HK-2 (cell line): Measurements from ENCODE around the gene ROBO1.
A peak's percentile ranks its signal among the peaks of the same experiment; 100 is the strongest.

Source experiments
- DNase-seq: peaks from one replicate; pipeline ENCODE4 v3.0.0-alpha.2; 2018; ENCODE audit not compliant: unreplicated experiment

The ROBO1 gene

DNA sequence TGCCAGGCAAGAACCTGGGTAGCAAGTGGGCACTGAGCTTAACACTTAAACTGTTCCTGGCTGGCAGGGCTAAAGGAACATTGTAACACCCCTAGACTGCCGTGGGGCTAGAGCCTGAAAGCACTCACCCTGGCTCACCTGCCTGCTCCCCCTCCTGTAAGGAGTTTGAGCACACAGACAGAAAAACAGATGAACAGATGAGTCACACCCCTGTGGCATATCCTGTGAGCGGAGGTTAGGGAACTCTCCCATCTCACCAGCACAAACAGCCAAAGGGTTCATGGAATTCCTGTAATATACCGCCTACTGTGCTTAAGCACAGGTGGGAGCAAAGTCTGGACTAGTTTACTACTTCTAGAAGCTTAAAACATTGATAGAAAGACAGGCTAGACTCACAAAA, 300.1 kb downstream of the ROBO1 start:
- DNase-seq, result peak; percentile 15

DNA sequence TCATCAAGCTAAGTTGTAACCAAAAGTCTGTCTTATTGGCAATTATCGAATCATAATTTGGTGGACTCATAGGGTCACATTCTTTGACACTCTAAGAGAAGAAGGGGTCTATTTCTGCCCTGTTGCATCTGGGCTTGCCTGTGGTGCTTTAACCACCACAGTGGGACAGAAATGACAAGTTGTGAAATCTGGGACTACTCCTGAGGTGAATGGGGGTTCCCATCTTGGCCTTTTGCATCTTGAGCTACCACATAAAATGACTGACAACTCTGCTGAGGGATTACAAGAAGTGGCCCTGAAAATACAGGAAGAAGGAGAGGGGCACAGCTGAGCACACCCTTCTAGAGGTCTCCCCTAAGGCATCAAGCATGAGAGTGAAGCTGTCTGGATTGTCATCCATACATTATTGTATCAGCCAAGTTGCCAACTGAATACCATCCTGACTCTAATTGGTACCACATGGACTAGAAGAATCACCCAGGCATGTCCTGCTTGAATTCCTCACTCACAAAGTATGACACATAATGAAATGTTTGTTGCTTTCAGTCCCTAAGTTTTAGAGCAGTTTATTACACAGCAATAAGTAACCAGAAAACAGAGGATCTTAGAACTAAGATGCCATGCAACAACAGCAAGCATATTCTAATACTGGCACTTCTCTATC, 306.5 kb downstream of the ROBO1 start:
- no peak for DNase-seq

DNA sequence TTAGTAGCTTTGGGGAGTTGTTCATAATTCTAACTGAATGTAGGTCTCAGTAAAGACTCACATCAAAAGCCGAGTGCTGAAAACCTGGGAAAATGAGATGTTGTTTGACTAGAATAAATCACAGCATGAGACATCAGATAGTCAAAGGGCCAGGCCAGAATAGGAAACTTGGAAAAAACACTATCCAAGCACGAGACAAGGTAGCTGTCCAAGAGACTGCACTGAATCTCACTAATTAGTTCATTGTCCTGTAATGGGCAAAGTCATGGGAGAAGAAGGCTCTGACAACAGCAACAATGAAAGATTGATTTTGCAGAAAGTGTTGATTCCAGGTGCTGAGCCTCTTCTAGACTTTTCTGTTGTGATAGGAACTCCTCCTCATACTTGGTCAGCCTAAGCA, 314.2 kb downstream of the ROBO1 start:
- no peak for DNase-seq

DNA sequence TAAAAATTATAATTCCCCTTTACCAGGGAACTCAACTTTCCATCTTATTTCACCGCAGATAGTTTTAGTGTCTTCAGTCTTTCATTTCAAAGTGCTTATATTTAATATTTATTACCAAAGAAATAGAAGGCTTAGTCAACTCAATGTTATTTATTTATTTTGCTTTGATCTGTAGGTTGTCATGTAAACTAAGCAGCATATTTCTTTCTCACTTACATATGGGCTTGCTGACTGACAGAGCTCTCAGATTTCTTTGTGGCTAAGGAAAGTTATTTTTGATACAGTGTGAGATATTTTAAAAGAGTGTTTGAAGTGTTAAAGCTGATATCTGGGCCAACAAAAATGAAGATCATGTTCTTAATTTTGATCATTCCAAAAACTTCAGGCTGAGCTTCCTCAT, 331.4 kb downstream of the ROBO1 start:
- no peak for DNase-seq

DNA sequence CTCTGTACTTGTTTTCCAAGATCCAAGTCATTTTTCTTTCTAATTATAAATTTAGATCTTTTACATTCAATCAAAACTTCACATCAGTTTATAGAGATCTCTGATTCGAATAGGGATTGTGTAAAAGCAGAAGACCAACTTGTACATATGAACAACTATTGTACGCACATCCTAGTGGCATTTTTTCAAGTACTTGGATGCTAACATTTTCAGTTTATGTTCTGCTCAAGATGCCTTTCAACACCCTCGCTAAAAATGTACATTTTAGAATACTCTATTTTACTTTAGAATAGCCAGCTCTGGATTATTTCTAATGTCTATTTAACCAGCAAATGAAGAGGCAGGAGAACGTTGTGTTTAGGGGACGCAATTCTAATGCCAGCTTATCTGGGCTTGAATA, 340.7 kb downstream of the ROBO1 start:
- no peak for DNase-seq

DNA sequence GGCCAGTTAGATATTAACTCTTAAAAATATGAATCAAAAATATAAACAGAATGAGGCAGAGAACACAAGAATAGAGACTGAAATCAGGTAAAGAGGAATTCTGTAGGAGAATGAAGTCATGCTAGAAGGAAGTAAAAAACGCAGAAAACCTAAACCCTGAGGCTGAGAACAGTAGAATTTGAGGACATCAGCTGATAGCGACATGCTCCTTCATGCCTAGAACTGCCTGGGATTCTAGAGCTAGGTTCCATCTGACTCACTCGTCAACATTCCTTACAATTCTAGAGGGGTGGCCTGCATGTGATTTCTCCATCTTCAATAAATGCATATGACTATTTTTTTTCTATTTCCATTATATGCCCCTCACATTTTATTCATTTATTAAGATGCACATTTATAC, 343.0 kb downstream of the ROBO1 start:
- no peak for DNase-seq

DNA sequence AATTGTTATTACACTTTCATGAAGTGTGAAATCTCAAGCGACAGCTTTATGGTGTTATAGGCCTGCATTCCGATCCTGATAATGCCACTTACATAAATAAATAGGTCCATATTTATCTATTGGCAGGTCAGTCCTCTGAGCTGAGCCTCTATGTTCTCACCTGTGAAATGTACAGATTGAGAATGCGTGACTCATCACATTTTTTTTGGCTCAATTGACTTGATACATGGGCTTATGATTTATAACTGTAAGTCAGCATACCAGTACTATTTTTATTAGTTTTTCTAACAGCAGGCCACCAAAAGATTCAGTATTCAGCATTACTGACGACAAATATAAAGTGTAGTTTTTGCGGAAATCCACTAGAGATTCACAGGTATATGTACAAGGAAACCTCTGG, 344.4 kb downstream of the ROBO1 start:
- no peak for DNase-seq

DNA sequence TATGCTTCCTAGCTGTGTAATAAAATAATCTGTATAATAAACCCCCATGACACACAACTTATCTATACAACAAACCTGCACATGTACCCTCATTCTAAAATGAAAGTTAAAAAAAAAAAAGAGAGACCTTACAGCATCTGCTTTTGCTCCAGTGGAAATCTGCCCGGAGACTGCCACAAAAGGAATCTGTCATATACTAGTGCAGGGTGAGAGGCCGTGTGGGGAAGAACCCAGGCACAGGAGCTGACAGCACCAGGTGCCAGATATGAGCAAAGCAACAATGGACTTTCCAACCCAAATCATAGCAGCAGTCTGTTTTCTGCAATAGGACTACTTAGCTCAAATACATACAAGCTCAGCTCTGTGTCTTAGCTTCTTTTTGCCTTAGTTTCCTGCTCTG, 346.5 kb downstream of the ROBO1 start:
- DNase-seq, result no peak

DNA sequence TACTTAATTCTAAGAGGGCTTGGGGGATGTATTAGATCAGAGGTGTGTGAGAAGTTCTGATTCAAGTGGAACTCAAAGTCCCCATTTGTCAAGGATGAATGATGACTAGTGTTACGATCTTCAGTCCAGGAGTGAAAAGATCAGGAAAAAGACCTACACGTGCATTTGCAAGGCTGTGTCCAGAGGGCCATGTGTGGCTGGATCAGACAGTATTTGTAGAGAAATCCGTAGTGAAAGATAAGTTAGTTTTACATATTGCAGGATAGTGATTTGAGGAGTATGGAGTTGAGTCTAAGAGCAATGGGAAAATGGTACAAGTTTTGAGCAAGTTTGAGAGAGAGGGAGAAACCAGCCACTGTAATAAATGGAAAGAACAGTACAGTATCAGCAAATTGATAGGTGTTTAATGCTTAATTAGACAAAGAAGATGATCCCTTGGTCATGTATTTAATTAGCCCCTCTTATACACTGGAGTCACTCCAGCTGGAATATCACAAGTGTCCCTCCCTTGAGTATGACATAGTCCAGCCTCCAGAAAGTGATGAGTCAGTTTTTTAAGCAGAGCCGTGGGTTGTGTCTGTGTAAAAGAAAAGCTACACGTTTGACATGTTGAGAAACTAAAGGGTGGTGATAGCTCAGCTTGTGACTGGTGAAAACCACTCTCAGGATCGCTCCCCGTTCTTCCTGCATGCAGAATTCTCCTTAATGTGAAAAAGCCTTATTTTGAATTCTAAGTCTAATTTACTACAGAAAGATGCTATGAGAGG, 348.8 kb downstream of the ROBO1 start:
- DNase-seq, result no peak

DNA sequence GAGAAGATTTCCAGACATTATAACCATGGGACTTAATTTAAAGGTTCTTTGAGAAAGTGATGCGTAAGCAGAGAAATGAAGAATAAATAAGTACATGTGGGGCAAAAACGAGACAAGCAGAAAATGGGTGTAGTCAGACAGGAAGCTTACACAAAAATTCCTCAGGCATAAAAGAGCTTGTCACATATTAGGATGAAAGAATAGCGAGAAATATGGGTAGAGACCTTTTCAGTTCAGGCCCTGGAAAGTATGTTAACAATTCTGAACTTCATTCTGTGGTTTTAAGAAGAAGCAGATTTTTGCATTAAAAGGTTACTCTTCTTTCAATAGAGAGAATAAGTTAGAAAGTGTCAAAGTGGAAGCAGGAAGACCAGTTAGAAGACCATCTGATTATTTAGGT, 352.4 kb downstream of the ROBO1 start:
- no peak for DNase-seq

DNA sequence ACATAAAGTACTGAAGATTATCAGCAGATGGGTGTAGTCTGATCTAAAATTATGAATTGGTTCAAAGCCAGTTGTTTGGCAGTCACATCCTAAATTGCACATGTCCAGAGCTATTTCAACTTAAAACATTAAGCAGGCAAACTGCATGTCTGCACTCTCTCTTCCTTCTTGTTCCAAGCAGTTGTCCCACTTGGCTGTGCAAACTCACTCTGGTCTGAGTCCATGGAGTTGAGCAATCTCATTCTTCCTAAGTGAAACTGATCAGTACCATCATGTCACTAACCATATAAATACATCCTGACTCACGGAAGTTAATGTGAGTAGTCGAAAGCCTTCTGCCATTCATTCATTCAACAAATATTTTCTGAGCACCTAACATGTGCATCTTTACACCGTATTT, 353.0 kb downstream of the ROBO1 start:
- DNase-seq, result no peak

DNA sequence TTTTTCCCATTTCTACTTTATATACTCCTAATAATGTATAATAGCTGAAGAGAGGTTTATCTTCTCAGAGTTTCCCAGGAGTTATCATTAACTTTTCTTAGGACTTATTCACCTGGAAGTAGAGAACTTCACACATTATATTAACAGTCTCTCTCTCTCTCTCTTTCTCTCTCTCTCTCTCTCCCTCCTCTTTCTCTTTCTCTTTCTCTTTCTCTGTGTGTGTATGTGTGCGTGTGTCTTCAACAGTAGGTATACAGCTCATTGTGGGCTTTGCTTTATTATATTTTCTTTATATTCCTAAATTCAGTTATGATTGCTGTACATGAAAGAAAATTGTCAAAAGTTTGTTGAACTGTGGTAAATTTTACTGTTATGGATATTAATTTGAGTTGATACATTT, 353.8 kb downstream of the ROBO1 start:
- no peak for DNase-seq

DNA sequence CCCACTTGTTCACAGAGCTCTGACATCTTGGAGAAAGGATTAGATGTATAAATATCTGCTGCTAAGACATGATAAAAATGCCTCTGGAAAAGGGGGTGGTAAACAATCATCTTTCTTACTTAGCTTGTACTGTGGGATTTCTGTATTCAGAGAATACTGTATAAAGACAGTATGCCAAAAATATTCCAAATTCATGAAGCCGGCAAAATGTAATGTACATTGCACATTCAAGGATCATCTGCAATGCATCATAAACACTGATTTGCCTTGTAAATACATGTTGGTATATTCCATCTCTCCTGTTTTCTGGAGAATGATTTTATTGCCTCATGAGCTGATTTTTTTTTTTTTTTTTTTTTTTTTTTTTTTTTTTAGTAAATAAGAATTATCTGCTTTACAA, 355.3 kb downstream of the ROBO1 start:
- no peak for DNase-seq

DNA sequence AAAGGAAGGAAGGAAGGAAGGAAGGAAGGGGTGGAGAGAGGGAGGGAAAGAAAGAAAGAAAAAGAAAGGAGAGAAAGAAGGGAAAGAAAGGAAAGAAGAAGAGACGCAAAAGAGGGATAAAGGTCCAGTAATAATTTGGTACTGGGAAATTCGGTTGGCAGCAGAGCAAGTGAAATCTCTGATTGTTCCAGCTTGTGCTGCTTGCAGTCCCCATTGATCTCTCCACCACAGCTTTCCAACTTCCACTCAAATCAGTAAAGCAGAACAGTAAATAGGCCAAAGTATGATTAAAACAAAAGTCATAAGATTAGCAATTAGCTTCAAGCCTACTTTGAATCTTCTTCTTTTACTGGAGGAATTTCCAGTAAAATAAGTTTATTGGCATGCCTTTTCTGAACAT, 357.2 kb downstream of the ROBO1 start:
- no peak for DNase-seq

DNA sequence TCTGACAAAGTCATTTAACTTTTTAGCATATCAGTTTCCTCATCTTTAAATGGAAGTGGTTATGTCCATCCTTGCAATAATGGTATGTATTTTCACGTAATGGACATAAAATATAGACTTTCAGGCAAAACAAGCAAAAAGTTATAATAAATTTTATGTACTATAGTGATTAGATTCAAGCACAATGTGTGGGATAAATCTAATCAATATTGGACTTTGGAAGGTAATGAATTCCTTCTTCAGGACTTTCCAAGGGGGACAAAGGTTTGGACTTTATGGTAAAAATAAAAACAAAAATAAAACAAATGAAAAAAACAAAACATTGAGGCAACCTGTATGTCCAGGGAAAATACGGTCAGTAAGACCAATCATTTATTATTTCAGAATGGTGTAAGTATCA, 357.7 kb downstream of the ROBO1 start:
- no peak for DNase-seq

DNA sequence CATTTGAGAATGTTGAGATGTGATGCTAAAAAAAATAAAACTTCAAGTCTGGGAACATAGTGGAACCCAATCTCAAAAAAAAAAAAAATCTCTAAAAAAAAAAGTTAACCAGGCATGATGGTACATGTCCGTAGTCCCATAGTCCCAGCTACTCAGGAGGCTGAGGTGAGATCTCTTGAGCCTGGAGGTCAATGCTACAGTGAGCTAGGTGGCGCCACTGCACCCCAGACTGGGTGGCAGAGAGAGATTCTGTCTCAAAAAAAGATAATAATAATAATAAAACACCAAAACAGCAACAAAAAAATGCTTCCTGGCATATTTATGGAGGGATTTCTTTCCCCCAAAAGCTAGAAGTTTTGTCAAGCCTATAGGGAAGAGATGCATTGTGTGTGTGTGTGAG, 361.6 kb downstream of the ROBO1 start:
- DNase-seq, result no peak

DNA sequence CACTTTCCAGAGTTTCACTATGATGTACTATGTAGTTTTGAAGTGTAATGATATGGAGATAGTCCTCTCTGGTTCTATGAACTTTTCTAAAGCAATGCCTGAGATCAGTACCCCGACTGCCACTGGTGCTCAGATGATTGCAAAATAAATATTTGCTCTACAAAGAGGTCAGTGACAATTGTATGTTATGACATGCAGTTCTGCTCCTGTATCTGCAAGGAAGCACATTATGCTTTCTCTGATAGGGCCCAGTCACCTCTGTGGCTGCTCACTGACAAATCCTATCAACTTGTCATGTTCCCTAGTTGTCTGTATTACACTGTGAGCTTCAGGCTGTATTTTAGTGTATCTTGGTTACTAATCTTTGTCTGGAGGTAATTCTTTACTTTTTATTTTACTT, 362.6 kb downstream of the ROBO1 start:
- DNase-seq, result no peak

DNA sequence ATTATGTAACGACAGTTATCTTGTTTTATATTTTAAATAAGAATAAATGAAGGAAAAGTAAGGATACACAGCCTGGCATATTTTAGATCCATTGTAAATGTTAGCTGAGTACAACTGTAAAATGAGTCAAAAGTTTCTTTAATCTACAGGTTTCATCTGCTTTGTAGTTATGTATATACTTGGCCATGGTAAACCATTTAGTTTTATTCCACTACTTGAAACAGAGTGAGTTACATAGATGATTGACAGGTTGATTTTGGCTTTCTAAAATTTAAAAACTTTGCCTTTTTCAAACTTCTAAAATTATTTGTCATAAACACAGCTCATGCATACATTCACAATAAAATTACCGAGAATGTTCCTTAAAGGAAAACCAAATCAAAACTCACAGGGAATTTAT, 371.2 kb downstream of the ROBO1 start:
- no peak for DNase-seq

DNA sequence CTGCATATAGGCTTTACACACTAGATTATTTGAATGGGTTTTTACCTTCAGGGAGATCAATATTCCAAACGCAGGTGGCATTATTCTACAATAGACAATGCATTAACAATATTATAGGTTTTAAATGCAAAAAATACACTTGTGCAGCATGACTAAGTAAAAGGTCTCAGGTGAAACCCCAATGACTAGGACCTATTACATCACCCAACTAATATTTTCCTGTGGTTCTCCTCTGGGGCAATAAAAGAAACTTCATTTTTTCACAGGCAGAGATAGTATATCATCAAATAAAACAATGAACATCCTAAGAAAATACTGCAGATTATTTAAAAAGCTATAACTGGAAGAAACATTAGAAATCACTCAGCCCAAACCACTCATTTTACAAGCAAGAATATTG, 375.3 kb downstream of the ROBO1 start:
- no peak for DNase-seq

DNA sequence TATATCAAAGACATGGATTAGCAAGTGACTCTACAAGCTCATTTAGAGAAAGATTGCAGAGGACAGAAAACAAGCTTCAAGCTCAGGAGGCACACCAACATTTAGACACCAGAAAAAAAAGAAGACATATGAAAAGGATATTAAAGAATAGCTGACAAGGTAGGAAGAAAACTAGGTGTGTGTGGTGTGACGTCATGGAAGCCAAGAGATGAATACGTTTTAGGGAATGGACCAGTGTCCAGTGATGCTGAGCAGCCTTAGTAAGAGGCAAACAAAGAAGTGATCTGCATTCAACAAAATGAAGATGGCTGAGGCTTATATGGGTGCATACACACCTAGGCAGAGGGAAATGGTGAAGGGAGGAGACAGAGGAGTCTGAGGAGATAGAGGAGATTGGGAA, 377.4 kb downstream of the ROBO1 start:
- DNase-seq, result no peak

DNA sequence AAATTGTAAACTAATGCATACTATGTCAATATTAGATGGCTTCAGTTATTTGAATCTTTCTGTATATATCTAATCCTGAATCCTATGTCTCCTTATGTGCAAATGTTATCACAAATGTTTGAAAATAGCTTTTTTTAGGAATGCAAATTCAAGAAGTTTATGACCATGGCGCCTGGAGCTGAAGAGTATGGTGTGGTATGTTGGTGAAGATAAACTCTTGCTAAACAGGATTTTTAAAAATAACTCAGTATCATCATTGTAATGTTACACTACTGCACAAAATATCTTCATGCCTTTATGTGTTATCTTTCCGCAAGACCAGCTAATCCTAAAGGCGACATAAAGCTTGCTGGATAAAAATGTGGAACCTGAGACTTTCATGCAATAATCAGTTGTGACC, 382.6 kb downstream of the ROBO1 start:
- DNase-seq, result no peak

DNA sequence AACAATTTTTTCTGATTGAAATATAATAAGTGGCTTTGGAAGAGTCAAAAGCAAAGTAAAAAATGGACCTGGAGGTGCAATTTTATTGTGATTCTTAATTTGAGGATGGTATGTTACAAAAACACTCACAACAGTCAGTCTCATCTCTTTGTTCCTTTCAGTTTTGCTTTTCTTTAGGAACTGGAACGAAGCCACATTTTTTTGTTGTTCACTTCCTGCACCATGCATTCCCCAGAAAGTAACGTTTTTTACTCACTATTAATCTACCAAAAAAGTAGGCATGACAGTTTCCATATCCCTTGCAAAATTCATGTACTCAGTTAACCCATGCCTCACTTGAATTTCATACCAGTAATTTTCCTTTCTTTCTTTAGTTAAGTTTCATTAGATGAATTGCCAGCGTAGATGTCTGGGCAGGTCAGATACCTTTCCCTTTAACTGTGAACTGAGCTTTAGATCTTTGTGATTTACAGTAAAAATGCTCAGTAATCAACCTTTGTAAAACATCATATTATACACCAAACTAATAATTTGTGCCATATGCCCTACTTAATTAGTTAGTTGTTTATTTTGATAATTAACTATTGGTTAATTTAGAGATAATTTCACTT, 384.3 kb downstream of the ROBO1 start:
- no peak for DNase-seq

DNA sequence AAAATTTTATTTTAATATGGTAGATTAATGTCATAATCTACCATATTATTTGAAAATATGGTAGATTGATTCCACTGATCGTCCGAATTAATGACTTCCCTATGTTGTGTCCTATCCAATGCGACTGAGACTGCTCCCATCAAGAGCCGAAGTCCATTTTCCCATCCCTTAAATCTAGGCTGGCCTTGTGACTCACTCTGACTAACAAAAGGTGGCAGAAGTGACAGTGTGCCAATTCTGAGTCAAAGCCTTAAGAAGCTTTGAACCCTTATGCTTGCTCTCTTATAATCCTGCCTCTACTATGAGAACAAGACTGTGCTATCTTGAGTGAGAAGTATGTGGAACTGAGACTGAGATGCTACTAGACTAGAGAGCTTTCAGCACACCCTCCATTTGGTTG, 387.2 kb downstream of the ROBO1 start:
- no peak for DNase-seq
